8988T (cell line): ENCODE data around the gene LINC00305.

Experiments used
- DNase-seq: peaks from one replicate; pipeline ENCODE4 v3.0.0; 2011

The LINC00305 gene

GRCh38 chr18:64111950-64112349, 36.9 kb downstream of the LINC00305 start:
- no peak for DNase-seq

DNA sequence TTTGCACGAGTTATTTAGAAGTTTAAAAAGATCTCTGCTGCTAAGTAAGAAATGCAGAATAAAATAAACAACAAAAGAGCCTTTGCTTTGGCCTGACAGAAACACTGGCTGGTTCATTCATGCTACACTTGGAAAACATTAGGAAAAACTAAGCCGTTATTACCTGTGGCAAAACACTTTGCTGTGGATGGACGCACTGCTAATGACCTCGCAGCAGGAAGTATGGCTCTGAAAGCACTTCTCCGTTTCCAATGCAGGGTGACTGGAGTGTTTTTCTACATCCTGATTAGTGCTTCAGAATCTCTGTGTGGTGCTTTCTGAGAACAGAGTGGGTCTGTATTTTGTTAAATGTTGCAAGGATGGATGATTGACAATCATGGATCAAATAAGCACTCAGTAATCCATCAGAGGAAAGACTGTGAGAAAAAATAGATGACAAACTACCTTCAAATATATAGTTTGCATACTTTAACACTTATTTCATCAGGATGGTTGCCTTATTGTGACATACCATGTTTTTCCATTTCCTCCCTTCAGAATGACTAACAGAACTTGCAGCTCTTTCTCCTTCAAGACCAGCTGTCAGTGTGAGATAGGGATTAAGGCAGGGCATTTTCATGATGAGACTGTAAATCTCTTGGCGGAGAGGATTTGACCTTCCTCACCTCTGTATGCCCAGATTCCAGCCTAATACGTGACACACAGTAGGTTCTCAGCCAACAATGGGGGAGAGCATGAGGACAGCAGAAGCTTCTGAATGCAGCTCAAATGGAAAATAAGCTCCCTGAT, 38.0 kb downstream of the LINC00305 start:
- DNase-seq, result no peak

DNA sequence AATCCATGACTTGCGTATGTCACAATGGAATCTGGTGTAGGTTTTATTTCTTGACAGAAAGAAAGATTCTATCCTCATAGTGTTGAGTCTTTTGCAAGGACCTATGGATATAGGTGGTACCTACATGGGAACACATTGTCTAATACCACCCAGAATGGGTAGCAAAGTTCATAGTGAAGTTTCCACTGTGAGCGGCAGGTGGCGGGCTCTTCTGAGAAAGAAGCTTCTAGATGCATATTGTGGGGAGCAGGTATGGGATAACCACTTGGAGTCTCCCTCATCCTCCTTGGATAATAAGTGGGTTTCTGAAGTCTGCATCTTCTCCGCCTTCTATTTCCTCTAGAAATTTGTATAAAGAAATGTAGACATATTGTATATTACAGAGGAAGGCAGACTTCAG, 44.9 kb downstream of the LINC00305 start:
- no peak for DNase-seq

GRCh38 chr18:64100116-64100922, 48.6 kb downstream of the LINC00305 start:
- DNase-seq, result no peak

- no peak for DNase-seq
Measured at GRCh38 chr18:64099244-64099643, 49.6 kb downstream of the LINC00305 start.

GRCh38 chr18:64097497-64097896, 51.4 kb downstream of the LINC00305 start:
- no peak for DNase-seq

DNA sequence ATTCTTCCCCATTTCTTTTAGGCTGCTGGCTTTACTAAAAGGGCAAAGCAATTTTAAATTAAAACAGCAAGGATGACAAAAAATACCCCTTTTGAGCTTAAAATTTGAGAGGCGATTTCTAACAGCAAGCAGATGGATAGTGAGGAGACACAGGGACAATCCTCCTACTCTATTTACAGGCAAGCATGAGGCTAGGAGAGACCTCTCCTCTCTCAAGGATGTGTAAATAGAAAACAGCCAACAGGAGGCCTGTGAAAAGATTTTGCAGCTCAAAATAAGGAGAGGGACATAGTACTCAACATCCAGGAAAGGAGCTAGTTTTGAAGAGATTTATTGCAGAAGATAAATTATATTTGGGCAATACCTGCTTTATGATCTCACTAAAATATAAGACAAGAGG, 53.8 kb downstream of the LINC00305 start:
- DNase-seq, result no peak

DNA sequence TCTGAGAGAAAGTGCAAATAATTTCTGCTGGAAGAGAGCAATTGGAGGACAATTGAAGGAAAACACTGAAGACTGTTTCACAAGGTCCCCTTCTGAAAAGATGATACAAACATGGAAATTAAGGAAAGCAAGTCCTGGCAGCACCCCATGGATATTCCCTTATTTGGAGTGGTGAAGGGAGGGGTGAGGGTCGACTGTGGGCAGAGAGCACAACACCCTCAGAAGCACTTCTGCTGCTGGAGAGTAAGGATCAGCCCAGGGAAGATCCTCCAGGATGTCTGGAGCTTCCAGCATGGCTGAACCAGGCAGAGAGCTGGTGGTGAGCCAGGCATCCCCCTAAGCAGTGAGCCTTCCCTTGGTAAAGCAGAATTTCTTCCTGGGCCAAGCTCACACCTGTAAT, 54.7 kb downstream of the LINC00305 start:
- DNase-seq, result no peak

GRCh38 chr18:64091526-64091925, 57.4 kb downstream of the LINC00305 start:
- no peak for DNase-seq

- no peak for DNase-seq
Measured at GRCh38 chr18:64090876-64091275, 58.0 kb downstream of the LINC00305 start.

DNA sequence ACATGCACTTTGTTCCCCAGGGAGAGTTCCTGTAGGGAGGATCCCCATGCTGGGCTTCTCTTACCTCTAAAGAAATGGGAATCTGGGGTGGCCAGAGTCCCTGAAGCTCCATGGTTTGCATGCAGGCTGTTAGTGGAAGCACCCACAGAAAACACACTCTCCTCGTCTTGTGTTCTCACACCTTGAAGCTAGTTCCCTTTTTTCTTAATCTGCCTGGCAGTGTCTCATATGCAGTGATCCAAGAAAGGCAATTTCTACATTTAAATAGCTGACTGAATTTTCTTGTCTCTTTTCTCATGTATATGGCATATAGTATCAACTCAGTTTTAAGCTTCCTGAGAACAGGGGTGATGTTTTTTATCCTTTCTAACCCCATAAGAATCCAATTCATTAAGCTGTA, 65.0 kb downstream of the LINC00305 start:
- no peak for DNase-seq

DNA sequence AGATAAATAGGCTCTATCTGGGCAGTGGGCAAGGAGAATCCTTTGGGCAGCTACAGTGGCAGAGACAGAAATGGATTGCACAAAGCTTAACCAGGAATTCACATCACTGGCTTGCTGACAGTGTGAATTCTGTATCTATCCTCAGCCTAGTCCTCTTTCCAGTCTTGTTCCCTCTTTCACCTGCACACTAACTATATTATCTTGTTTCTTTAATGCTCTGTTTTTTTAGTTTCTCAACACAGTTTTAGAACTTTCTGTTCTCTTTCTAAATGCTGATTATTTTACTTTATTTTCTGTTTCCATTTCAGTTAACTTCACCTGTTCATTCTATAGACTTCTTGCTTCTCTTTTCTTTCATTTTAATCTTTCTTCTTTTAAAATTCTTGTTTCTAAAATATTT, 66.4 kb downstream of the LINC00305 start:
- DNase-seq, result no peak

DNA sequence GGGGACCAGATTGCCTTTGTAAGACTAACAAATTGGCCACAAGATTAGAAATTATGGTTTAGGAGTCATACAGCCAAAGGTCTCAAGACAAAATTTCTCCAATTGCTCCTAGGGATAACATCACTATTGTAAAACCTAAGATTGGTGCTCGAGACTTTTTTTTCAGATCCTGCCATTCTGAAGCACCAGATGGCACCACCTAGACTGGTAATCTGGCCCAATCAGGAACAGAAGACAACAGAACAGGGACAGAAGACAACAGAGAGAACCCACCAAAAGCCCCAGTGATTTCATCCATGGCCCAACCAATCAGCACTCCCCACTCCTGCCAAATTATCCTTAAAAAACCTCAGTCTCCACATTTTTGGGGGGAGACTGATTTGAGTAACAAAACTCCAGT, 66.8 kb downstream of the LINC00305 start:
- DNase-seq, result no peak

DNA sequence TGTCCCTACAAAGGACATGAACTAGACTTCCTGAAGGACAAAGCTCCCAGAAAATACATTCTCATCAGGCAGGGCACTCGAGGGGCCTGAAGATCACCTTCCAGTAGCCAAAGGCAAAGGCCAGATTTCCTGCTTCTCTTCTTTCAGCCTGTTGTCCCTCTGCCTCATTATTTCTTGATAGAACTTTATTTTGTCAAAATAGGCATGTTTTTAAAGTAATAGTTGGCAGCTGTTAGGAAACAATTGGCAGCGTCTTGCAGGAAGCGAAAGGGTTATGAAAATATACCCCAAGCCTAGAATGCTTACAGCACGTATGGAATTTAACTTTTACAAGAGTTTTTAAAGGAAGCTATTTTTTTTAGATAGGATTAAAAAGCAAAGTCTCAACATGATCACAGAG, 74.9 kb downstream of the LINC00305 start:
- no peak for DNase-seq

DNA sequence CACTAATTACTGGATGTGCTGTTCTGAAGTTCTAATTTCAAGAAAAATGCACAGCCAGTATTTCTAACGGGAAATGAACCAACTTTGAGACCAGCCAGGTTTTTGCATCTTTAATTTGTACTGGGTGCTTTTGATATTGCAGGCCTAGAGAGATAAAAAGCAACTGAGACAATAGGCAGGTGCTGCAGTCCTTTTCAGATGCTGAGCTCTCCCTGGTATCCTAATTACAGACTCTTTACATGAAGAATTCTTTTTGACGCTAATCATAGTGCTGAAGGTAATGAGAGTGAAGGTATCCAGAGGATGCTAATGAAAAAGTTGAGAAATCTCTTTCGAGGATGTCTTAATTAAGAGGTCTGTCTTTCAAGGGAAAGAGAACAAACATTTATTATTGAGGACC, 93.9 kb downstream of the LINC00305 start:
- no peak for DNase-seq

DNA sequence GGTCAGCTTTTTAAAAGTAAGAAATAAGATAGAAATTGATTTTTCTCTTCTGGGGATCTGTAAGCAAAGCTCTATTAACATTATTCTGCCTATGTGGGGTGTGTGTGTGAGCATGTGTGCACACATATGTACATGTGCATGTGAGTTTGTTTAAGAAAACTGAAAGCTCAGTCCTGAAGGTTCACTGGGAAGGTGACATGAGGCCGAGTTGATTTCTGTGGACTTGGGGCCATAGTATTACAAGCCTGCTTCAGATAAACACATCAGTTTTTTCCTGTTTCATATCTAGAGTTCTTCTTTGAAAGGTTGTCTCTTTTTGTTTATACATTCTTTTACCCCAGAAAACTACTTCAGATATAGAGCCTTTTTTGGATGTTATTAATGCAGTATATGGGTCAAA, 95.6 kb downstream of the LINC00305 start:
- DNase-seq, result no peak

DNA sequence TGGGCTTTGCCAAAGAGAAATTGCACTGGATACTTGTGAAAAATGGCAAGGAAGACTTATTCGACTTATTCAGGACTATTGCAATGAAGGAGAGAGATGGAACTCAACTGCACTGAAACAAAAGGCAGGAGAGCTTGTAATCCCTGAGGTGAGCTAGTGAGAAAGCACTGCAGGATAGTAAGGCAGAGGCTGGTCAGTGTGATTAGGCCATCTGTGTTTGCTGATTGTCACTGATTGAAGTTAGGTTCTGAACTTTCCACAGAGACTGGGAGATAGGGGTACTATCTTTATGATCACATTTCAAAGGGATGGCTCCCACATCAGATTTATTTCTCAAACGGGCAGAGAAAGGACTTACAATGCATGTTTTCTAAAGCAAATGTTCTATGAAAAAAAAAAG, 96.1 kb downstream of the LINC00305 start:
- DNase-seq, result no peak

DNA sequence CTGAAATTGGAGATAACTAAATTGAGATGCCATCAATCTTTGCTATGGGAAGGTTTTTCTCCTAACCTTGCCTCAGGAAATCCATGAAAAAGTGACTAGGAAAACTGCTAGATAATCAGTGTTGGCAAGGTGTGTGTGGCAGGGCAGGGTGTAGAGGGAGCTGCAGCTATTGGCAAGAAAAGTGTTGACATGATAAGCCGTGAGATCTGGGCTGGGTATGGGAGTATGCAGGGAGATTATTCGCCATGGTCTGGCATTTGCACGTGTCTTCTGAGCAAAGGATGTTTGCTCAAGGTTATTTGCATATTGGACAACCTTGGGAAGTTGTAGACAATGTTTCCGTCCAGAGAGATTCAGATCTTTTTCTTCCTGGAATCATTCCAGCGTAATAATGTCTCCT, 104.3 kb downstream of the LINC00305 start:
- DNase-seq, result no peak

- no peak for DNase-seq
Measured at GRCh38 chr18:64042728-64043358, 106.0 kb downstream of the LINC00305 start.

- DNase-seq, result no peak
Measured at GRCh38 chr18:64037812-64038414, 111.0 kb downstream of the LINC00305 start.

DNA sequence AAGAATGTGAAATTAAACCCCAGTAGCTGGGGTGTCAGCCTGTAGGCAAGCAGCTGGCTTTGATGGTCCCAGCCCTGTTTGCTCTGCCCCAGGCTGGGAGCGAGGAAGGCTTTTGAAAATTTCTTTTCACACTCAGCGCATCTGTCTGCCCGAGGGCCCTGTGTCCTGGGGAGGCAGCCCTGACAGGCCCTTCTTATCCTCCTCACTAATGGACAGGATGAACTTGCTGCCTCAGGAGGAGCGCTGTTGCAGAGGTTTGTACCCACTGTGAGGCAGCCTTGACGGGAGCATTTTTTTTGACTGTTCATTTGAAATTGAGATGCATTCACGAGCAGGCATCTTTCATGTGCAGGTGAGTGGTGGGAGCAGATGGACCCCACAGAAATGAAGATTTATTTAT, 116.6 kb downstream of the LINC00305 start:
- DNase-seq, result no peak

GRCh38 chr18:64031411-64031810, 117.5 kb downstream of the LINC00305 start:
- DNase-seq, result no peak
